Memory B cell (primary cell): ENCODE data around the gene GPBP1.
"Not testable (repeated sequence)": the region's sequence is repeated elsewhere in the genome, so short reads cannot be mapped to it uniquely, and the experiment has no call there.

Experiments
- ATAC-seq: fragments of 150-1000 bp; cut with Tn5 transposase; 2 replicates; pipeline ENCODE4 v1.10.0; 2021; ENCODE audit warnings: low read depth, mild to moderate bottlenecking, moderate library complexity
- DNase-seq, 2 donors: peaks; one replicate each; pipeline ENCODE4 v3.0.0; 2022; ENCODE audit warnings: low spot score in 2 of 2
- H3K27ac Mint-ChIP-seq: one replicate; pipeline ENCODE4 v1.8.0; 2022; ENCODE audit warnings: mild to moderate bottlenecking, moderate library complexity, mixed read lengths
- H3K27me3 Mint-ChIP-seq: one replicate; pipeline ENCODE4 v1.8.0; 2022; ENCODE audit warnings: mixed read lengths
- H3K36me3 Mint-ChIP-seq: one replicate; pipeline ENCODE4 v1.8.0; 2022; ENCODE audit warnings: mild to moderate bottlenecking, mixed read lengths
- H3K4me1 Mint-ChIP-seq: one replicate; pipeline ENCODE4 v1.8.0; 2022; ENCODE audit warnings: mixed read lengths
- H3K4me3 Mint-ChIP-seq: one replicate; pipeline ENCODE4 v1.8.0; 2022; ENCODE audit warnings: mild to moderate bottlenecking, moderate library complexity, mixed read lengths
- H3K9me3 Mint-ChIP-seq: one replicate; pipeline ENCODE4 v1.8.0; 2022; ENCODE audit warnings: mixed read lengths

GPBP1 gene

DNA sequence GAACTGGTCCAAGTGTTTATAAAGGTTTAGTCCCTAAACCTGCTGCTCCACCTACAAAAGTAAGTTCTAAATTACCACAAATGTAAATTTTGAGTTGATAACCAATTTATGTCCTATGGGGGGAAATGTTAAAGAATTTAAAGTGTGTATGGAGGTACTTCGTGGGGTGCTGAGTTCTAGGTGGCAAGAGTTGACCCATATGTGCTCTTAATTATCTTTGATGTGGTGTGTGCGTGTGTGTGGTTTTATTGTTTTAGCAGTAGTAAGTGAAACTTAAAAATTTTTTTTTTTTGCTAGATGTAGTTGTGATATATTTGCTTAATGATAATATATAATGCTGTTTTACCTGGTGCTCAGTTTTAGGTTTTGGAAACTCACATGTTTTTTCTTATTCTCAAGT is 72.6 kb downstream of the GPBP1 start:
- Mint-ChIP-seq H3K9me3 (no peaks in the 10 kb centered on the region), H3K4me3 (no peak overlapping the region), H3K4me1 (peaks cover 8% of the 10 kb centered on the region), H3K36me3 (peaks cover 20% of the 10 kb centered on the region), H3K27ac (no peak overlapping the region), H3K27me3 (no peaks in the 10 kb centered on the region)
- DNase-seq: no peak
- no peak for ATAC-seq

DNA sequence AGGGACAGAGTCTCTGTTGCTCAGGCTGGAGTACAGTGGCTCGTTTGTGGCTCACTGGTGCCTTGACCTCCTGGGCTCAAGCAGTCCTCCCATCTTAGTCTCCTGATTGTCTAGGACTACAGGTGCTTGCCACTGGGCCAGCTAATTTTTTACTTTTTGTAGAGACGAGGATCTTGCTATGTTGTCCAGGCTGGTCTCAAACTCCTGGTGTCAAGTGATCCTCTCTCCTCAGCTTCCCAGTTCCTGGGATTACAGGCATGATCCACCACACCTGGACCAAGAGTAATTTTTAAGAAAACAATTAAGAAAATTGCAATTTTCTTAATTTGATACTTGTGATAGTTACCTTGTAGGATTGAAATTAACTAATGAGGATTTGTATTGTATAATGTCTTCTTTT is 73.9 kb downstream of the GPBP1 start:
- no peak overlapping the region for H3K4me3 Mint-ChIP-seq
- peaks cover 26% of the 10 kb centered on the region for H3K36me3 Mint-ChIP-seq
- no peaks in the 10 kb centered on the region for H3K9me3 Mint-ChIP-seq
- H3K27ac Mint-ChIP-seq: no peak overlapping the region
- DNase-seq (no peak), ATAC-seq (no peak)
- H3K4me1 Mint-ChIP-seq: peaks cover 8% of the 10 kb centered on the region
- H3K27me3 Mint-ChIP-seq: no peaks in the 10 kb centered on the region

DNA sequence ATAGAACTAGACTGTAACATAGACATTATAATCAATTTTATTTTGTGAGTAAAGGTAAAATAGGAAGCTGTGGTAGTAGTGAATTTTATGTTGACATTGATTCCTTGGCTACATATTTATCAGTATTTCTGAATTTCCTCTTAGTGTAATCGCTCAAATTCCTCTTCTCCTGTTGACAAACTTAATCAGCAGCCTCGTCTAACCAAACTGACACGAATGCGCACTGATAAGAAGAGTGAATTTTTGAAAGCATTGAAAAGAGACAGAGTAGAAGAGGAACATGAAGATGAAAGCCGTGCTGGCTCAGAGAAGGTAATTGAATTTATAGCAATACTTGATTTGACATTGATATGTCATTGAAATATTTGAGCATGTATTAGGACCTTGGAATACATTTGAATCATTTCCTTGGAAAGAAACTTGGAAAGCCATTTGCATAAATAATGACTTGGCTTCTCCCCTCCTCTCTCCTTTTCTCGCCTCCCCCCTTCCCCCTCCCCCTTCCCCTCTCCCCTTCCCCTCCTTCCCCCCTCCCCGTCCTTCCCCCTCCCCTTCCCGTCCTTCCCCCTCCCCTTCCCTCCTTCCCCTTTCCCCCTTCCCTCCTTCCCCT is 75.5 kb downstream of the GPBP1 start:
- ATAC-seq: no peak
- H3K27me3 Mint-ChIP-seq: no peaks in the 10 kb centered on the region
- no peak overlapping the region for H3K4me3 Mint-ChIP-seq
- peaks cover under 1% of the 10 kb centered on the region for H3K4me1 Mint-ChIP-seq
- H3K36me3 Mint-ChIP-seq: peaks cover 27% of the 10 kb centered on the region
- peak overlapping the region; percentile 17 for H3K27ac Mint-ChIP-seq
- H3K9me3 Mint-ChIP-seq: no peaks in the 10 kb centered on the region
- no peak for DNase-seq

DNA sequence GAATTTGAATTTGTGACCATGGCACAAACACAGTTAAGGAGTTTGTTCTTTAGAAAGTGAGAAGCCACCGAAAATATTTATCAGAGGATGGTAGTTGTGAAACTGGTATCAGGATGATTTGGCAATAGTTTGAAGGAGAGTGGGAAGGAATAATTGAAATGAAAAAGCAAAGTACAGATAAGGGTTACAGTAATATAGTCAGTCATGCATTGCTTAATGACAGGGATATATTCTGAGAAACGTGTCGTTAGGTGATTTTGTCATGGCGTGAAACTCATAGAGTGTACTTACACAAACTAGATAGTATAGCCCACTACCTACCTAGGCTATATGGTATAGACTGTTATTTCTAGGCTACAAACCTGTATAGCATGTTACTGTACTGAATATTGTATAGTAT is 84.2 kb downstream of the GPBP1 start:
- no peaks in the 10 kb centered on the region for H3K9me3 Mint-ChIP-seq
- peaks cover 36% of the 10 kb centered on the region for H3K36me3 Mint-ChIP-seq
- no peak for DNase-seq
- no peak overlapping the region for H3K4me3 Mint-ChIP-seq
- ATAC-seq: no peak
- H3K27ac Mint-ChIP-seq: no peak overlapping the region
- H3K27me3 Mint-ChIP-seq: no peaks in the 10 kb centered on the region
- no peaks in the 10 kb centered on the region for H3K4me1 Mint-ChIP-seq

DNA sequence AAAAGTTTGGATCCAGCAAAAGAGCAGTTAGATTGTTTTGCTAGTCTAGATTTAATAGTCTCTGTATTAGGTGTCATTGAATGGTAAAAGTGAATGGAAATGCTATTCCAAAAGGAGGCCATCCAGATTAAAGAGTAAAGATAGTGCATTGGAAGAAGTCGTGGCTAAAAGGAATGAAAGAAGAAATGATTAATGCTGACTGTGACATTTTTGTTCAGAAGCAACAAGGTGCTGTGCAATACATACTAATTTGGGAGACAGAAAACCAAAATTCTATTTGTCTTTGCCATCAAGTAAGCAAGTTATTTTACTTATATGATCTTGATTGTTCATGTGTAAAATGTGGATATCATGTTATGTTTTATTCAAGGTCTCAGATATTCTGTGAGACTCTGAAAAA is 85.1 kb downstream of the GPBP1 start:
- no peak for DNase-seq
- Mint-ChIP-seq H3K27me3 (no peaks in the 10 kb centered on the region), H3K4me3 (no peak overlapping the region), H3K9me3 (no peaks in the 10 kb centered on the region), H3K4me1 (no peaks in the 10 kb centered on the region), H3K36me3 (peaks cover 37% of the 10 kb centered on the region), H3K27ac (no peak overlapping the region)
- ATAC-seq: no peak

DNA sequence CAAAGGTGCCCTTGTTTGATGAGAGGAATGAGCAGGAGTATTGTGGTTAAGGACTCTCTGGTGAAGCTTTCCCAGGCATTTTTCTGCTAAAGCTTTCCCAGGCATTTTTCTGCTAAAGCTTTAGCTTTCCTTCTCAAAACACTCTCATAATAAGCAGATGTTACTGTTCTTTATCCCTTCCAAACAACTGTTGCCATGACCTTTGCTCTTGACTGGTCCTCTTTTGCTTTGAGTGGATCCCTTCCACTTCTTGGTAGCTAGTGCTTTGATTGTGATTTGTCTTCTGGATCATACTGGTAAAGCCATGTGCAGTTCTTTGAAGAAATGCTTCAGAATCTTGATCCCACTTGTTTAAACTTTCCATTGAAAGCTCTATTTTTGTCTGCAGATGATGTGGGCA is 85.8 kb downstream of the GPBP1 start:
- no peak for DNase-seq
- H3K36me3 Mint-ChIP-seq: peaks cover 38% of the 10 kb centered on the region
- no peak overlapping the region for H3K27ac Mint-ChIP-seq
- no peak overlapping the region for H3K4me3 Mint-ChIP-seq
- no peaks in the 10 kb centered on the region for H3K4me1 Mint-ChIP-seq
- ATAC-seq: no peak
- H3K9me3 Mint-ChIP-seq: no peaks in the 10 kb centered on the region
- no peaks in the 10 kb centered on the region for H3K27me3 Mint-ChIP-seq

DNA sequence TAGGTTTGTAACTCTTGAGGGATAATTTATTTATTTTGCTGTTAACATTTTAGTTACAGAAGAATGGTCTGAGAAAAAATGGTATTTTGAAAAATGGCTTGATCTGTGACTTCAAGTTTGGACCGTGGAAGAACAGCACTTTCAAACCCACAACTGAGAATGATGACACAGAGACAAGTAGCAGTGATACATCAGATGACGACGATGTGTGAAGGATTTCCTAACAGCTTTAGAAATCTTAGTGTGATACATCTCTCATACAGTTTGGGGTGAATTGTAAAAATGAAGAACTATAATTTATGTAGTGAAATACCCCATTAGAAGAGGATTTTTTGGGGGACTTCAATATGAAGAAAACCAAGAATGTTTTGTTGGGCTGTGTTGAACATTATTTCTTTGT is 88.7 kb downstream of the GPBP1 start:
- H3K27me3 Mint-ChIP-seq: no peaks in the 10 kb centered on the region

DNA sequence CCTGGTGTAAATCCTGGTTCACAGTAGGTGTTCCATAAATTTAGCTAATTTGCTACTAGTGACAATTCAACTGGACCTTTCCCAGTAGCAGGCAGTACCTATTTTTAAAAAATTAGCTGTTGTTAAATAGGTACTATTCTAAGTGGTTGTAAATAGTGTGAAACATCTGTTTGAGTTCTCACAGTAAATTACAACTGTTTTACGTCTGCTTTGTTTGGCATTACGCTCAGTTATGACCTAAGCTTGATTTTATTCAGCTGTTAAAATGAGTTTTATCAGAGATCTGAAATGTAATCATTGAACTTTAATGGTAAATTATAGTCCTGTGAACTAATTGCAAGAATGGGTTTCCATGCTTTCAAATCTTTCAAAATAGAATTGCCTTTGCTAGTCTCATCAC is 93.9 kb downstream of the GPBP1 start:
- peaks cover 5% of the 10 kb centered on the region for H3K36me3 Mint-ChIP-seq
- no peak for ATAC-seq
- H3K4me1 Mint-ChIP-seq: no peaks in the 10 kb centered on the region
- H3K27me3 Mint-ChIP-seq: no peaks in the 10 kb centered on the region
- no peaks in the 10 kb centered on the region for H3K9me3 Mint-ChIP-seq
- no peak overlapping the region for H3K27ac Mint-ChIP-seq
- H3K4me3 Mint-ChIP-seq: no peak overlapping the region
- DNase-seq: no peak

More for the DNA sequence above, 88.7 kb downstream of the GPBP1 start:
- H3K36me3 Mint-ChIP-seq: peaks cover 29% of the 10 kb centered on the region
- ATAC-seq: no peak
- DNase-seq: no peak
- H3K27ac Mint-ChIP-seq: no peak overlapping the region
- no peaks in the 10 kb centered on the region for H3K4me1 Mint-ChIP-seq
- H3K4me3 Mint-ChIP-seq: no peak overlapping the region
- H3K9me3 Mint-ChIP-seq: no peaks in the 10 kb centered on the region

DNA sequence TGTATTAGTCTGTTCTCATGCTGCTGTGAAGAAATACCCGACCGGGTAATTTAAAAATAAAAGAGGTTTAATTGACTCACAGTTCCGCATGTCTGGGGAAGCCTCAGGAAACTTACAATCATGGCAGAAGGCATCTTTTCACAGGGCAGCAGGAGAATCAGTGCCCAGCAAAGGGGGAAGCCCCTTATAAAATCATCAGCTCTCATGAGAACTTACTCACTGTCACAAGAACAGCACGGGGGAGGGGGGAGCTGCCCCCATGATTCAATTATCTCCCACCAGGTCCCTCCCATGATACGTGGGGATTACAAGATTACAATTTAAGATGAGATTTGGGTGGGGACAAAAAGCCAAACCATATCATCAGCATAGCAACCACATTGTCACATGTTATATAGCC is 102.5 kb downstream of the GPBP1 start:
- ATAC-seq (no peak), DNase-seq (no peak)
- H3K36me3 Mint-ChIP-seq: no peaks in the 10 kb centered on the region
- no peak overlapping the region for H3K4me3 Mint-ChIP-seq
- no peaks in the 10 kb centered on the region for H3K4me1 Mint-ChIP-seq
- H3K27ac Mint-ChIP-seq: no peak overlapping the region
- peaks cover 8% of the 10 kb centered on the region for H3K27me3 Mint-ChIP-seq
- H3K9me3 Mint-ChIP-seq: peaks cover 2% of the 10 kb centered on the region

DNA sequence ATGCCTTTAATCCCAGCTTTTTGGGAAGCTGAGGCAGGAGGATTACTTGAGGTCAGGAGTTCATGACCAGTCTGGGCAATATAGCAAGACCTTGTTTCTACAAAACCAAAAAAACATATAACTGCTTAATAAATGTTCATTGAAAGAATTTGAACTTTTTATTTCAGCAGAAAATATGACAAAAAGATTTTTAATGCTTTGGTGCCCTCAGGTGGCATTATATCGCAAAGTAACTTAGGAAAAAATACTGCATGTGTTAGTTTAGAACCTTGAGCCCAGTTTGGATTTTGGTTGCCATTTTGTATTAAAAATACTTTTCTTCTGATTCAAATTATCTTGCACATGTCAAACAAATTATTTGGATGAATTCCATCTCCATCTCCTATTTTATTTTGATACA is 103.2 kb downstream of the GPBP1 start:
- no peak overlapping the region for H3K4me3 Mint-ChIP-seq
- H3K27me3 Mint-ChIP-seq: peaks cover 8% of the 10 kb centered on the region
- ATAC-seq (no peak), DNase-seq (no peak)
- no peak overlapping the region for H3K27ac Mint-ChIP-seq
- peaks cover 2% of the 10 kb centered on the region for H3K9me3 Mint-ChIP-seq
- no peaks in the 10 kb centered on the region for H3K4me1 Mint-ChIP-seq
- H3K36me3 Mint-ChIP-seq: no peaks in the 10 kb centered on the region

DNA sequence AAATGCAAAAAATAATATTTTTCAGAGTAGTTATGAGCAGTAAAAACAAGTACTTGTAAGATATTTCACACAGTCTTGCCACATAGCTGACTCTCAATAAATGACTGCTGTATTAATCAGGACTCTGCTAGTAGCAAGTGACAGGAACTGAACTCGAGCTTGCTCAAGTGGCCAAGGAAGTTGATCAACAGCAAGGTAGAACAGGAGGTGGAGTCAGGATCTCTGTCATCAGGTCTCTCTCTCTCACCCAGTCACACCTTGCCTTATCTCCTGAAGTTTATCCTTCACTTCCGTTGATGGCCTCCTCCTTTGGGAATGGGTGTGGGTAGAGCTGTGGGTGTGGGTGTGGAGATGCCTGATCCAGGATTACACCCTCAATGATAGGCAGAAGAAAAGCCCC is 107.0 kb downstream of the GPBP1 start:
- Mint-ChIP-seq H3K27ac (no peak overlapping the region), H3K27me3 (peaks cover 11% of the 10 kb centered on the region), H3K9me3 (peaks cover 9% of the 10 kb centered on the region), H3K4me3 (no peak overlapping the region), H3K36me3 (peaks cover 6% of the 10 kb centered on the region), H3K4me1 (peaks cover 3% of the 10 kb centered on the region)
- DNase-seq (no peak), ATAC-seq (no peak)

DNA sequence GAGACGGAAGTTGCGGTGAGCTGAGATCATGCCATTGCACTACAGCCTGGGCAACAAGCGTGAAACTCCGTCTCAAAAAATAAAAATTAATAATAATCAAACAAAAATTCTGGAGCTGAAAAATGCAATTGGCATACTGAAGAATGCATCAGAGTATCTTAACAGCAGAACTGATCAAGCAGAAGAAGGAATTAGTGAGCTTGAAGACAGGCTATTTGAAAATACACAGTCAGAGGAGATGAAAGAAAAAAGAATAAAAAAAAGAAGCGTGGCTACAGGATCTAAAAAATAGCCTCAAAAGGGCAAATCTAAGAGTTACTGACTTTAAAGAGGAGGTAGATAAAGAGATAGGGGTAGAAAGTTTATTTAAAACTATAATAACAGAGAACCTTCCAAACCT is 111.2 kb downstream of the GPBP1 start:
- not testable (repeated sequence) for H3K27ac Mint-ChIP-seq, H3K4me1 Mint-ChIP-seq, H3K4me3 Mint-ChIP-seq, ATAC-seq, H3K27me3 Mint-ChIP-seq, DNase-seq, H3K36me3 Mint-ChIP-seq
- H3K9me3 Mint-ChIP-seq: peaks cover 12% of the 10 kb centered on the region

DNA sequence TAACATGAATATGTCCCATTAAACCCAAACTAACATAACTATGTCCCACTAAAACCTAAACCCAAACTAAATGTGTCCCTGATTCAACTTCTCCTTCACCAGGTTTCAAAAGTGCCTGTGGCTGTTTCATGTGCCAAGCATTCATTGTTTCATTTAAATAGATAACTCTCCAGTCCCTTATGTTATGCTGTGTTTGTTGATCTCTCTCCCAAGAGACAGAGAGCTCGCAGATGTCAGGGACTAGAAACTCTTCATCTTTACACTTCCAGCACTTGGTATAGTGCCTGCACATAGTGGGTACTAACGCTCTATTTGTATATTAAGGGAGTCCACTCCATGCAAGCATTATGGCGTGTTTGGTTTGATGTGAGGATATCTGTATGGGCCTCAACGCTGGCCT is 118.0 kb downstream of the GPBP1 start:
- H3K4me1 Mint-ChIP-seq: no peaks in the 10 kb centered on the region

DNA sequence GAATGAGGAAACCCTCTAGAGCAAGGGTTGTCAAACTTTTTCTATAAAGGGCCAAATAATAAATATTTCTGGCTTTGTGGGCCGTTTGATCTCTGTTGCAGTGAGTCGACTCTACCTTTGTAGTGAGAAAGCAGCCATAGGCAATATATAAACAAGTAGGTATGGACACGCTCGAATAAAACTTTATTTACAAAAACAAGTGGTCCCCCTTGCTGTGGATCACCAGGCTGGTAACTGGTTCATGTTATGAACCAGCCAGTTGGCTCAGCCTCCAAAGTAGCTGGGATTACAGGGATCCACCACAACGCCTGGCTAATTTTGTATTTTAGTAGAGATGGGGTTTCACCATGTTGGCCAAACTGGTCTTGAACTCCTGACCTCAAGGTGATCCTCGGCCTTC is 118.5 kb downstream of the GPBP1 start:
- H3K4me3 Mint-ChIP-seq: no peak overlapping the region
- H3K27ac Mint-ChIP-seq: no peak overlapping the region
- ATAC-seq (no peak), DNase-seq (no peak)
- no peaks in the 10 kb centered on the region for H3K4me1 Mint-ChIP-seq
- peaks cover 4% of the 10 kb centered on the region for H3K27me3 Mint-ChIP-seq
- H3K9me3 Mint-ChIP-seq: no peaks in the 10 kb centered on the region
- no peaks in the 10 kb centered on the region for H3K36me3 Mint-ChIP-seq

More for the DNA sequence above, 118.0 kb downstream of the GPBP1 start:
- Mint-ChIP-seq H3K27ac (no peak overlapping the region), H3K27me3 (peaks cover 4% of the 10 kb centered on the region), H3K36me3 (no peaks in the 10 kb centered on the region), H3K9me3 (no peaks in the 10 kb centered on the region), H3K4me3 (no peak overlapping the region)
- ATAC-seq: no peak
- no peak for DNase-seq

DNA sequence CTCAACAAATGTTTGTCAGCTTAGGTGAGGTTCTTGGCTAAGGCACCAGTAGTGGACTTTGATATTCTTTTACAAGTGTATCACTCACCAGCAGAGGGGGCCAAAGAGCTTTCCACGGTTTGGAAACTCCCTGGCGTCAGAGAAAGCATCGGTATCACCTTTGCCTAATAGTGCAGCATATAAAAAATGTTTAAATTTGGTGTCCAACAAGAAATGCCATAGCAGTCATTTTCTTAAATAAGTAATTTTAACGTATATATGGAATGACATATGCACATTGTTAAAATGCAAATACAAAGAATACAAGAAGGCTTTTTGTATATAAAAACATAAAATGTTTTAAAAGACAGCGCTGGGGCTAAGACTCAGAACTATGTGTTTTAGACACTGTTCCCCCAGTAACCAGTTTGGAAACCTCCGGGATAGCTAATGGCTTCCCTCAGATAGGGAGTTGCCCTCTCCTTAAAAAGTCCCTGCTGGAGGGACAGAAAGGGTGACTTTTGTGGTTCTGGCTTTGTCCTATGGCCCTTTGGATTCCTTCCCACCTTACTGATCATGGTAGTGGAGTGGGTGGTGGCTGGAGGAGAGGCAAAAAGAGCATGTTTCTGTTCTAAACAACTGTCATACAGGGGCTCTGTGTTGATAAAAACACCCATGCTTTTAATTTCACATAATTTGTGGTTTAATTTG is 124.6 kb downstream of the GPBP1 start:
- Mint-ChIP-seq H3K4me1 (peaks cover 7% of the 10 kb centered on the region), H3K27me3 (peaks cover 4% of the 10 kb centered on the region), H3K4me3 (peak overlapping the region; percentile 75), H3K9me3 (no peaks in the 10 kb centered on the region), H3K36me3 (no peaks in the 10 kb centered on the region), H3K27ac (peak overlapping the region; percentile 70)
- DNase-seq (peak; percentile 82 to 89), ATAC-seq (peak; percentile 88)
